ENCODE results near the gene MALL. TPM values are rescaled to one million over a fixed set of nuclear protein-coding genes. Genes with fewer than 3 reads are reported as not detected.
"Not testable (repeated sequence)": the region's sequence is repeated elsewhere in the genome, so short reads cannot be mapped to it uniquely, and the experiment has no call there.

Gene MALL
- total and polyA plus RNA-seq, 10 of the 15 experiments (the other 5 are each of a cell fraction or from before 2014, with no cell fraction given) = 0.26 TPM; not detected in 9

DNA sequence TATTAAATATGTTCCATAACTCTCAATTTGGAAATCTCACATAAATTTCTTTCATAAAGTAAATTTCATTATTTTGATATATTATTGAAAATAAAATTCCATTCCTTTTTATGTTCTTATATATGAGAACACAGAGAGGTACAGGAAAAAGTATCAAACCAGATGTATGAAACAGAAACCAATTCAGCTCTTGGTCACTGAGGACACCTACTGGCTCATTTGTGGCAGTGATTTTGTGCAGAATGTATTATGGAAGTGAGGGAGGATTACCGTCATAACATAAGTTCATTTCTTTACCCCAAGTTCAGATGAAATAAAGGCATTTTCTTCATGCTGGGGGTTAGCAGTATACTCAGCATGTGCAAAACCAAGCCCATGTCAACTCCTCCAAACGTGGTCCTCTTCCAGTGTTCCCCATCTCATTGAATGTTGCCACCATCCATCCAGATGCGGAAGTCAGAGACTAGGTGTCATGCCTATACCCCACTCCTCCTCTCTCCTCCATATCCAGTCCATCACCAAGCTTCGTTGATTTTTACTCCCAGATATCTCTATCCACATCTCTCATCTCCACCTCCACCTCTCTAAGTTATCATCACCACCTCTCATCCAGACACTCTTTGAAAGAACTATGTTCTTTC lies 41.7 kb upstream of the MALL start:
- TF ChIP-seq GATAD2B (conservative IDR thresholded peaks at IDR 0.05; ENCODE audit: low read depth) = no peak
- TF ChIP-seq ZBED1 (IDR thresholded peaks at IDR 0.05; ENCODE audit: borderline replicate concordance) = no peak
- no peak for TF ChIP-seq SMAD1 (IDR thresholded peaks at IDR 0.05; ENCODE audit: low read depth, partially characterized antibody)
- TF ChIP-seq RB1 (IDR thresholded peaks at IDR 0.05; ENCODE audit: borderline replicate concordance) = no peak
- TF ChIP-seq RUNX3 (IDR thresholded peaks at IDR 0.05; ENCODE audit: low read length) = no peak
- TF ChIP-seq, protein P1, sequence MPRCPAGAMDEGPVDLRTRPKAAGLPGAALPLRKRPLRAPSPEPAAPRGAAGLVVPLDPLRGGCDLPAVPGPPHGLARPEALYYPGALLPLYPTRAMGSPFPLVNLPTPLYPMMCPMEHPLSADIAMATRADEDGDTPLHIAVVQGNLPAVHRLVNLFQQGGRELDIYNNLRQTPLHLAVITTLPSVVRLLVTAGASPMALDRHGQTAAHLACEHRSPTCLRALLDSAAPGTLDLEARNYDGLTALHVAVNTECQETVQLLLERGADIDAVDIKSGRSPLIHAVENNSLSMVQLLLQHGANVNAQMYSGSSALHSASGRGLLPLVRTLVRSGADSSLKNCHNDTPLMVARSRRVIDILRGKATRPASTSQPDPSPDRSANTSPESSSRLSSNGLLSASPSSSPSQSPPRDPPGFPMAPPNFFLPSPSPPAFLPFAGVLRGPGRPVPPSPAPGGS (IDR thresholded peaks at IDR 0.05; ENCODE audit: borderline replicate concordance, insufficient read depth, low read depth, low read length, poor library complexity, severe bottlenecking) = no peak
- peak; percentile 78 for TF ChIP-seq RAD21 (IDR thresholded peaks at IDR 0.05; ENCODE audit: insufficient read depth, low read depth, low read length)
- peak; percentile 25; the same call in 1 of the 2 replicates for TF ChIP-seq SMC3 (IDR thresholded peaks at IDR 0.05; ENCODE audit: borderline replicate concordance, low read length)
- TF ChIP-seq, protein P2, sequence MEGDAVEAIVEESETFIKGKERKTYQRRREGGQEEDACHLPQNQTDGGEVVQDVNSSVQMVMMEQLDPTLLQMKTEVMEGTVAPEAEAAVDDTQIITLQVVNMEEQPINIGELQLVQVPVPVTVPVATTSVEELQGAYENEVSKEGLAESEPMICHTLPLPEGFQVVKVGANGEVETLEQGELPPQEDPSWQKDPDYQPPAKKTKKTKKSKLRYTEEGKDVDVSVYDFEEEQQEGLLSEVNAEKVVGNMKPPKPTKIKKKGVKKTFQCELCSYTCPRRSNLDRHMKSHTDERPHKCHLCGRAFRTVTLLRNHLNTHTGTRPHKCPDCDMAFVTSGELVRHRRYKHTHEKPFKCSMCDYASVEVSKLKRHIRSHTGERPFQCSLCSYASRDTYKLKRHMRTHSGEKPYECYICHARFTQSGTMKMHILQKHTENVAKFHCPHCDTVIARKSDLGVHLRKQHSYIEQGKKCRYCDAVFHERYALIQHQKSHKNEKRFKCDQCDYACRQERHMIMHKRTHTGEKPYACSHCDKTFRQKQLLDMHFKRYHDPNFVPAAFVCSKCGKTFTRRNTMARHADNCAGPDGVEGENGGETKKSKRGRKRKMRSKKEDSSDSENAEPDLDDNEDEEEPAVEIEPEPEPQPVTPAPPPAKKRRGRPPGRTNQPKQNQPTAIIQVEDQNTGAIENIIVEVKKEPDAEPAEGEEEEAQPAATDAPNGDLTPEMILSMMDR (IDR thresholded peaks at IDR 0.05 in 2 of 3, conservative IDR thresholded peaks at IDR 0.05 in 1 of 3; ENCODE audit: control insufficient read depth in 2 of 3, extremely low read depth in 1 of 3, insufficient read depth in 1 of 3, low read depth in 3 of 3, low read length in 3 of 3) = peak; percentile 66 to 76 (median 73)
- no peak for TF ChIP-seq JUND (IDR thresholded peaks at IDR 0.05; ENCODE audit: low read depth, low read length)
- peak; percentile 8 for DNase-seq (ENCODE audit: low read depth, low spot score)
- Histone ChIP-seq H3K9me3 (replicated peaks; ENCODE audit: control insufficient read depth, insufficient read depth, low read length) (no peaks in the 10 kb centered on the region; the same call in 2 of the 3 replicates), H3K4me2 (ENCODE audit: control insufficient read depth, insufficient read depth) (no peak overlapping the region), H3K27ac (ENCODE audit: control insufficient read depth, insufficient read depth) (no peak overlapping the region), H3K4me1 (ENCODE audit: control insufficient read depth, insufficient read depth, low read length) (no peaks in the 10 kb centered on the region), H3K79me2 (ENCODE audit: control insufficient read depth, insufficient read depth, low read length) (no peaks in the 10 kb centered on the region), H3K27me3 (replicated peaks in 1 of 2; ENCODE audit: control insufficient read depth in 2 of 2, insufficient read depth in 2 of 2, low read length in 1 of 2) (no peaks in the 10 kb centered on the region; a peak in 1 of 4 replicates), H3K4me3 (no peak overlapping the region), H3K9ac (ENCODE audit: control insufficient read depth, insufficient read depth, low read length) (no peak overlapping the region), H3K36me3 (ENCODE audit: control insufficient read depth in 2 of 2, insufficient read depth in 2 of 2, low read length in 1 of 2) (no peaks in the 10 kb centered on the region), H2AFZ (ENCODE audit: control insufficient read depth, low read depth, low read length) (no peak overlapping the region), H4K20me1 (ENCODE audit: control insufficient read depth, insufficient read depth) (no peaks in the 10 kb centered on the region)
- ChIA-PET SMC1A (ENCODE audit: uncharacterized antibody, unreplicated experiment) (interaction anchor here (0.6 to 1.0 kb wide), 3 partner anchors 9 to 58 kb away, joined by 3 read pairs; no protein-coding TSS in a partner anchor), POLR2A (interaction anchor here (1.0 kb wide), 1 partner anchor 22 kb away, joined by 4 read pairs; no protein-coding TSS in a partner anchor), CTCF (interaction anchor here (0.7 to 1.9 kb wide), 5 partner anchors 9 to 32 kb away, joined by 3 to 14 read pairs (median 3); no protein-coding TSS in a partner anchor), RAD21 (ENCODE audit: unreplicated experiment) (interaction anchor here (0.5 kb wide), 1 partner anchor 23 kb away, joined by 3 read pairs; no protein-coding TSS in a partner anchor)
- intact Hi-C loops (cut with micrococcal nuclease; ENCODE audit: unreplicated experiment) (no loop called here), in situ Hi-C loops (cut with MboI) (loop anchor here (25.0 kb wide), 1 partner anchor 1530 kb away; no protein-coding TSS in a partner anchor)
- WGBS (ENCODE audit: insufficient coverage, insufficient replicate concordance, low lambda C conversion rate, missing lambda C conversion rate) = 23% methylated on average over 4 of the region's 4 CpGs
- ATAC-seq = peak; percentile 86
- BruUV-seq (replicated peaks) = no TSS peak
- FAIRE-seq = peak; percentile 74

DNA sequence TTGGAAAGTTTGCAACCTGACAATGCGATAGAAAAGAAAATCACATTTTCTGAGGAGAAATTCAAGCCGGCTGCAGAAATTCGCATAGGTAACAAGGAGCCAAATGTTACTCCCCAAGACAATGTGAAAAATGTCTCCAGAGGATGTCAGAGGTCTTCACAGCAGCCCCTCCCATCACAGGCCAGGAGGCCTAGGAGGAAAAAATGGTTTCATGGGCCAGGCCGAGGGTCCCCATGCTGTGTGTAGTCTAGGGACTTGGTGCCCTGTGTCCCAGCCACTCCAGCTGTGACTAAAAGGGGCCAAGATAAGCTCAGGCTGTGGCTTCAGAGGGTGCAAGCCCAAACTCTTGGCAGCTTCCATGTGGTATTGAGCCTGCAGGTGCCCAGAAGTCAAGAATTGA lies 39.2 kb upstream of the MALL start:
- WGBS (ENCODE audit: insufficient coverage, insufficient replicate concordance, low lambda C conversion rate, missing lambda C conversion rate) = 90% methylated on average over 4 of the region's 4 CpGs
- H3K27ac ChIP-seq (ENCODE audit: control insufficient read depth, insufficient read depth); BruUV-seq (replicated peaks); DNase-seq (ENCODE audit: low read depth, low spot score); H3K36me3 ChIP-seq (ENCODE audit: control insufficient read depth in 2 of 2, insufficient read depth in 2 of 2, low read length in 1 of 2); H3K9ac ChIP-seq (ENCODE audit: control insufficient read depth, insufficient read depth, low read length); H2AFZ ChIP-seq (ENCODE audit: control insufficient read depth, low read depth, low read length); FAIRE-seq; H3K4me3 ChIP-seq; ATAC-seq; SMC1A ChIA-PET (ENCODE audit: uncharacterized antibody, unreplicated experiment); RAD21 ChIA-PET (ENCODE audit: unreplicated experiment); H3K4me1 ChIP-seq (ENCODE audit: control insufficient read depth, insufficient read depth, low read length); H3K27me3 ChIP-seq (replicated peaks in 1 of 2; ENCODE audit: control insufficient read depth in 2 of 2, insufficient read depth in 2 of 2, low read length in 1 of 2); H3K4me2 ChIP-seq (ENCODE audit: control insufficient read depth, insufficient read depth); POLR2A ChIA-PET; H4K20me1 ChIP-seq (ENCODE audit: control insufficient read depth, insufficient read depth); H3K79me2 ChIP-seq (ENCODE audit: control insufficient read depth, insufficient read depth, low read length); H3K9me3 ChIP-seq (replicated peaks; ENCODE audit: control insufficient read depth, insufficient read depth, low read length); CTCF ChIA-PET; intact Hi-C loops (cut with micrococcal nuclease; ENCODE audit: unreplicated experiment): not testable (repeated sequence)
- in situ Hi-C loops (cut with MboI) = loop anchor here (25.0 kb wide), 1 partner anchor 1532 kb away; no protein-coding TSS in a partner anchor
